Central memory CD8-positive, alpha-beta T cell (primary cell): ENCODE measurements around the gene AURKA.

Experiments
- ATAC-seq: fragments of 150-1000 bp; cut with Tn5 transposase; replicated peaks from 2 replicates; pipeline ENCODE4 v1.10.0; 2022; ENCODE audit warnings: mild to moderate bottlenecking, moderate FRiP score, moderate number of reproducible peaks; ENCODE audit not compliant: poor library complexity, severe bottlenecking; ENCODE audit errors: extremely low read depth
- DNase-seq, 2 donors: peaks; one replicate each; pipeline ENCODE4 v3.0.0; 2021; ENCODE audit warnings: low spot score in 2 of 2
- H3K27ac Mint-ChIP-seq: one replicate; pipeline ENCODE4 v1.8.0; 2022; ENCODE audit warnings: low read depth, mild to moderate bottlenecking, moderate library complexity, mixed read lengths
- H3K27me3 Mint-ChIP-seq: one replicate; pipeline ENCODE4 v1.8.0; 2022; ENCODE audit warnings: mixed read lengths
- H3K36me3 Mint-ChIP-seq: one replicate; pipeline ENCODE4 v1.8.0; 2022; ENCODE audit warnings: mild to moderate bottlenecking, moderate library complexity, mixed read lengths; ENCODE audit not compliant: insufficient read depth
- H3K4me1 Mint-ChIP-seq: one replicate; pipeline ENCODE4 v1.8.0; 2022; ENCODE audit warnings: mixed read lengths
- H3K4me3 Mint-ChIP-seq: one replicate; pipeline ENCODE4 v1.8.0; 2022; ENCODE audit warnings: mild to moderate bottlenecking, moderate library complexity, mixed read lengths
- H3K9me3 Mint-ChIP-seq: one replicate; pipeline ENCODE4 v1.8.0; 2022; ENCODE audit warnings: mixed read lengths

Gene AURKA

GRCh38 chr20:56428881-56429280 is 36.9 kb upstream of the AURKA start:
- DNase-seq (no peak), ATAC-seq (no peak)
- H3K27ac Mint-ChIP-seq = peak overlapping the region; percentile 89
- H3K36me3 Mint-ChIP-seq = peaks cover 3% of the 10 kb centered on the region
- H3K27me3 Mint-ChIP-seq = no peaks in the 10 kb centered on the region
- H3K9me3 Mint-ChIP-seq = no peaks in the 10 kb centered on the region
- H3K4me1 Mint-ChIP-seq = peaks cover 42% of the 10 kb centered on the region
- H3K4me3 Mint-ChIP-seq = peak overlapping the region; percentile 66

- DNase-seq (no peak), ATAC-seq (no peak)
- H3K27ac Mint-ChIP-seq = peak overlapping the region; percentile 11
- peaks cover 3% of the 10 kb centered on the region for H3K36me3 Mint-ChIP-seq
- H3K27me3 Mint-ChIP-seq = no peaks in the 10 kb centered on the region
- H3K4me3 Mint-ChIP-seq = no peak overlapping the region
- H3K9me3 Mint-ChIP-seq = no peaks in the 10 kb centered on the region
- peaks cover 37% of the 10 kb centered on the region for H3K4me1 Mint-ChIP-seq
These were observed 36.4 kb upstream of the AURKA start for GRCh38 chr20:56428410-56428809.

- no peak overlapping the region for H3K4me3 Mint-ChIP-seq
- H3K27me3 Mint-ChIP-seq = no peaks in the 10 kb centered on the region
- peaks cover 31% of the 10 kb centered on the region for H3K4me1 Mint-ChIP-seq
- H3K27ac Mint-ChIP-seq = peak overlapping the region; percentile 11
- DNase-seq = no peak
- no peaks in the 10 kb centered on the region for H3K9me3 Mint-ChIP-seq
- H3K36me3 Mint-ChIP-seq = peaks cover 3% of the 10 kb centered on the region
- ATAC-seq = no peak
These were observed 35.8 kb upstream of the AURKA start for GRCh38 chr20:56427797-56428196.

GRCh38 chr20:56426926-56427325 is 34.9 kb upstream of the AURKA start:
- ATAC-seq = no peak
- H3K4me3 Mint-ChIP-seq = no peak overlapping the region
- H3K27me3 Mint-ChIP-seq = no peaks in the 10 kb centered on the region
- DNase-seq = no peak
- H3K4me1 Mint-ChIP-seq = peaks cover 35% of the 10 kb centered on the region
- no peaks in the 10 kb centered on the region for H3K9me3 Mint-ChIP-seq
- H3K27ac Mint-ChIP-seq = no peak overlapping the region
- peaks cover 3% of the 10 kb centered on the region for H3K36me3 Mint-ChIP-seq

- H3K4me1 Mint-ChIP-seq = peaks cover 36% of the 10 kb centered on the region
- no peak overlapping the region for H3K4me3 Mint-ChIP-seq
- H3K9me3 Mint-ChIP-seq = no peaks in the 10 kb centered on the region
- H3K27ac Mint-ChIP-seq = no peak overlapping the region
- DNase-seq = no peak
- no peaks in the 10 kb centered on the region for H3K27me3 Mint-ChIP-seq
- H3K36me3 Mint-ChIP-seq = peaks cover 6% of the 10 kb centered on the region
- no peak for ATAC-seq
These were observed 34.0 kb upstream of the AURKA start for GRCh38 chr20:56426026-56426425.

- Mint-ChIP-seq H3K9me3 (no peaks in the 10 kb centered on the region), H3K27me3 (no peaks in the 10 kb centered on the region), H3K36me3 (peaks cover 8% of the 10 kb centered on the region), H3K27ac (no peak overlapping the region), H3K4me1 (peaks cover 30% of the 10 kb centered on the region), H3K4me3 (no peak overlapping the region)
- DNase-seq = no peak
- ATAC-seq = no peak
These were observed 32.9 kb upstream of the AURKA start for GRCh38 chr20:56424931-56425330.

GRCh38 chr20:56423886-56424285 is 31.9 kb upstream of the AURKA start:
- Mint-ChIP-seq H3K4me3 (no peak overlapping the region), H3K4me1 (peaks cover 20% of the 10 kb centered on the region), H3K36me3 (peaks cover 10% of the 10 kb centered on the region)

GRCh38 chr20:56423211-56423610 is 31.2 kb upstream of the AURKA start:
- H3K4me3 Mint-ChIP-seq = no peak overlapping the region
- ATAC-seq (no peak), DNase-seq (no peak)
- no peak overlapping the region for H3K27ac Mint-ChIP-seq
- peaks cover 15% of the 10 kb centered on the region for H3K4me1 Mint-ChIP-seq
- H3K9me3 Mint-ChIP-seq = no peaks in the 10 kb centered on the region
- no peaks in the 10 kb centered on the region for H3K27me3 Mint-ChIP-seq
- H3K36me3 Mint-ChIP-seq = peaks cover 10% of the 10 kb centered on the region

More at GRCh38 chr20:56423886-56424285, 31.9 kb upstream of the AURKA start:
- Mint-ChIP-seq H3K27ac (no peak overlapping the region), H3K9me3 (no peaks in the 10 kb centered on the region), H3K27me3 (no peaks in the 10 kb centered on the region)
- ATAC-seq = no peak
- no peak for DNase-seq

GRCh38 chr20:56422824-56423189 is 30.8 kb upstream of the AURKA start:
- H3K27me3 Mint-ChIP-seq = no peaks in the 10 kb centered on the region
- no peak for ATAC-seq
- H3K36me3 Mint-ChIP-seq = peaks cover 12% of the 10 kb centered on the region
- H3K9me3 Mint-ChIP-seq = no peaks in the 10 kb centered on the region
- DNase-seq = no peak
- no peak overlapping the region for H3K27ac Mint-ChIP-seq
- no peak overlapping the region for H3K4me3 Mint-ChIP-seq
- H3K4me1 Mint-ChIP-seq = peaks cover 15% of the 10 kb centered on the region

- peaks cover 12% of the 10 kb centered on the region for H3K36me3 Mint-ChIP-seq
- no peak overlapping the region for H3K27ac Mint-ChIP-seq
- no peaks in the 10 kb centered on the region for H3K27me3 Mint-ChIP-seq
- H3K9me3 Mint-ChIP-seq = no peaks in the 10 kb centered on the region
- DNase-seq = no peak
- no peak for ATAC-seq
- peaks cover 19% of the 10 kb centered on the region for H3K4me1 Mint-ChIP-seq
- peak overlapping the region; percentile 27 for H3K4me3 Mint-ChIP-seq
These were observed 30.2 kb upstream of the AURKA start for GRCh38 chr20:56422076-56422823.

GRCh38 chr20:56420940-56421688 is 29.1 kb upstream of the AURKA start:
- H3K27ac Mint-ChIP-seq = peak overlapping the region; percentile 49
- DNase-seq (no peak), ATAC-seq (no peak)
- H3K4me3 Mint-ChIP-seq = no peak overlapping the region
- H3K4me1 Mint-ChIP-seq = peaks cover 22% of the 10 kb centered on the region
- no peaks in the 10 kb centered on the region for H3K27me3 Mint-ChIP-seq
- H3K9me3 Mint-ChIP-seq = no peaks in the 10 kb centered on the region
- peaks cover 12% of the 10 kb centered on the region for H3K36me3 Mint-ChIP-seq

GRCh38 chr20:56420028-56420427 is 28.0 kb upstream of the AURKA start:
- DNase-seq (no peak), ATAC-seq (no peak)
- H3K4me3 Mint-ChIP-seq = no peak overlapping the region
- H3K4me1 Mint-ChIP-seq = peaks cover 23% of the 10 kb centered on the region
- H3K36me3 Mint-ChIP-seq = peaks cover 12% of the 10 kb centered on the region
- no peak overlapping the region for H3K27ac Mint-ChIP-seq
- no peaks in the 10 kb centered on the region for H3K27me3 Mint-ChIP-seq
- H3K9me3 Mint-ChIP-seq = no peaks in the 10 kb centered on the region

GRCh38 chr20:56418385-56418861 is 26.4 kb upstream of the AURKA start:
- H3K9me3 Mint-ChIP-seq = no peaks in the 10 kb centered on the region
- H3K27ac Mint-ChIP-seq = peak overlapping the region; percentile 47
- DNase-seq (no peak), ATAC-seq (no peak)
- peaks cover 12% of the 10 kb centered on the region for H3K36me3 Mint-ChIP-seq
- H3K4me3 Mint-ChIP-seq = peak overlapping the region; percentile 33
- H3K4me1 Mint-ChIP-seq = peaks cover 31% of the 10 kb centered on the region
- no peaks in the 10 kb centered on the region for H3K27me3 Mint-ChIP-seq
